ENCODE measurements around the gene THOC6.
A peak's percentile ranks its signal among the peaks of the same experiment; 100 is the strongest.

Gene THOC6

GRCh38 chr16:2986623-2987188 is 37.1 kb upstream of the THOC6 start:
- TF ChIP-seq, protein P1, sequence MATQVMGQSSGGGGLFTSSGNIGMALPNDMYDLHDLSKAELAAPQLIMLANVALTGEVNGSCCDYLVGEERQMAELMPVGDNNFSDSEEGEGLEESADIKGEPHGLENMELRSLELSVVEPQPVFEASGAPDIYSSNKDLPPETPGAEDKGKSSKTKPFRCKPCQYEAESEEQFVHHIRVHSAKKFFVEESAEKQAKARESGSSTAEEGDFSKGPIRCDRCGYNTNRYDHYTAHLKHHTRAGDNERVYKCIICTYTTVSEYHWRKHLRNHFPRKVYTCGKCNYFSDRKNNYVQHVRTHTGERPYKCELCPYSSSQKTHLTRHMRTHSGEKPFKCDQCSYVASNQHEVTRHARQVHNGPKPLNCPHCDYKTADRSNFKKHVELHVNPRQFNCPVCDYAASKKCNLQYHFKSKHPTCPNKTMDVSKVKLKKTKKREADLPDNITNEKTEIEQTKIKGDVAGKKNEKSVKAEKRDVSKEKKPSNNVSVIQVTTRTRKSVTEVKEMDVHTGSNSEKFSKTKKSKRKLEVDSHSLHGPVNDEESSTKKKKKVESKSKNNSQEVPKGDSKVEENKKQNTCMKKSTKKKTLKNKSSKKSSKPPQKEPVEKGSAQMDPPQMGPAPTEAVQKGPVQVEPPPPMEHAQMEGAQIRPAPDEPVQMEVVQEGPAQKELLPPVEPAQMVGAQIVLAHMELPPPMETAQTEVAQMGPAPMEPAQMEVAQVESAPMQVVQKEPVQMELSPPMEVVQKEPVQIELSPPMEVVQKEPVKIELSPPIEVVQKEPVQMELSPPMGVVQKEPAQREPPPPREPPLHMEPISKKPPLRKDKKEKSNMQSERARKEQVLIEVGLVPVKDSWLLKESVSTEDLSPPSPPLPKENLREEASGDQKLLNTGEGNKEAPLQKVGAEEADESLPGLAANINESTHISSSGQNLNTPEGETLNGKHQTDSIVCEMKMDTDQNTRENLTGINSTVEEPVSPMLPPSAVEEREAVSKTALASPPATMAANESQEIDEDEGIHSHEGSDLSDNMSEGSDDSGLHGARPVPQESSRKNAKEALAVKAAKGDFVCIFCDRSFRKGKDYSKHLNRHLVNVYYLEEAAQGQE (IDR thresholded peaks at IDR 0.05; ENCODE audit: low read depth): no peak
- TF ChIP-seq TAF1 (IDR thresholded peaks at IDR 0.05; ENCODE audit: low read depth): no peak
- TF ChIP-seq TCF12 (IDR thresholded peaks at IDR 0.05; ENCODE audit: low read depth): no peak
- no peak for TF ChIP-seq FOXM1 (IDR thresholded peaks at IDR 0.05; ENCODE audit: borderline replicate concordance, low read depth)
- TF ChIP-seq MAX (IDR thresholded peaks at IDR 0.05): no peak
- TF ChIP-seq YY1 (IDR thresholded peaks at IDR 0.05; ENCODE audit: low read depth): no peak
- TF ChIP-seq TEAD4 (IDR thresholded peaks at IDR 0.05): no peak
- TF ChIP-seq EP300 (IDR thresholded peaks at IDR 0.05; ENCODE audit: borderline replicate concordance): no peak
- no peak for TF ChIP-seq RAD21 (IDR thresholded peaks at IDR 0.05; ENCODE audit: low read depth)

DNA sequence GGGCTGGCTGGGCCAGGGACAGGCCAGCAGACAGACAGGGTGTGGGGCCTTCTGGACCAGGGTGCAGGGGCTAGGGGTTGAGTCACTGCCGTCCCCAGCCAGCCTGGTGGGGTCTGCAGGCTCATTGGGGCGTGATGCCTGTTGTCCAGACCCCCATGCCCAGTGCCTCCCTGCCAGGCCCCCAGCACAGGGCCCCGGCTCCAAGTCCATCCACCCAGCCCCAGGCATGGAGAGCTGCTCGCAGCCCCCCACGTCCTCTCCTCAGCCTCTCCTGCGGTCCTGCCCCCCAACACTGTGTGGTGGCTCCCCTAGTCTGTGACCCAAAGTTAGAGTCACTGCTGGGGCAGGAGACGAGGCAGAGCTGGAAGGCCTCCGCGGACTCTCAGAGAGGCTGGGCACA is 36.5 kb upstream of the THOC6 start:
- TF ChIP-seq MAX (IDR thresholded peaks at IDR 0.05) (no peak), TAF1 (IDR thresholded peaks at IDR 0.05; ENCODE audit: low read depth) (no peak), CEBPB (IDR thresholded peaks at IDR 0.05) (no peak), NFIC (IDR thresholded peaks at IDR 0.05) (no peak), ZBTB7A (IDR thresholded peaks at IDR 0.05; ENCODE audit: low read depth) (no peak), TEAD4 (IDR thresholded peaks at IDR 0.05) (no peak), YY1 (IDR thresholded peaks at IDR 0.05; ENCODE audit: low read depth) (no peak), TCF12 (IDR thresholded peaks at IDR 0.05; ENCODE audit: low read depth) (no peak), EP300 (IDR thresholded peaks at IDR 0.05; ENCODE audit: borderline replicate concordance) (no peak), EGR1 (IDR thresholded peaks at IDR 0.05) (no peak), CREB1 (IDR thresholded peaks at IDR 0.05; ENCODE audit: low read depth) (no peak), RAD21 (IDR thresholded peaks at IDR 0.05; ENCODE audit: low read depth) (no peak)
- TF ChIP-seq, protein P1 (IDR thresholded peaks at IDR 0.05; ENCODE audit: low read depth): no peak
- TF ChIP-seq, protein P2, sequence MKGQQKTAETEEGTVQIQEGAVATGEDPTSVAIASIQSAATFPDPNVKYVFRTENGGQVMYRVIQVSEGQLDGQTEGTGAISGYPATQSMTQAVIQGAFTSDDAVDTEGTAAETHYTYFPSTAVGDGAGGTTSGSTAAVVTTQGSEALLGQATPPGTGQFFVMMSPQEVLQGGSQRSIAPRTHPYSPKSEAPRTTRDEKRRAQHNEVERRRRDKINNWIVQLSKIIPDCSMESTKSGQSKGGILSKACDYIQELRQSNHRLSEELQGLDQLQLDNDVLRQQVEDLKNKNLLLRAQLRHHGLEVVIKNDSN (IDR thresholded peaks at IDR 0.05): no peak

GRCh38 chr16:2987833-2988232 is 36.0 kb upstream of the THOC6 start:
- TF ChIP-seq TEAD4 (IDR thresholded peaks at IDR 0.05): no peak
- TF ChIP-seq TCF12 (IDR thresholded peaks at IDR 0.05; ENCODE audit: low read depth): no peak; the same call in none of the 2 replicates
- TF ChIP-seq CREB1 (IDR thresholded peaks at IDR 0.05; ENCODE audit: low read depth): no peak
- peak; percentile 73 for TF ChIP-seq ZBTB7A (IDR thresholded peaks at IDR 0.05; ENCODE audit: low read depth)
- TF ChIP-seq CEBPB (IDR thresholded peaks at IDR 0.05): no peak
- no peak for TF ChIP-seq EGR1 (IDR thresholded peaks at IDR 0.05)
- TF ChIP-seq MAX (IDR thresholded peaks at IDR 0.05): peak; percentile 39; the same call in 1 of the 2 replicates
- TF ChIP-seq FOXM1 (IDR thresholded peaks at IDR 0.05; ENCODE audit: borderline replicate concordance, low read depth): no peak
- TF ChIP-seq YY1 (IDR thresholded peaks at IDR 0.05; ENCODE audit: low read depth): no peak
- no peak; the same call in 1 of the 2 replicates for TF ChIP-seq EP300 (IDR thresholded peaks at IDR 0.05; ENCODE audit: borderline replicate concordance)
- TF ChIP-seq RAD21 (IDR thresholded peaks at IDR 0.05; ENCODE audit: low read depth): no peak
- TF ChIP-seq NFIC (IDR thresholded peaks at IDR 0.05): peak; percentile 83
- TF ChIP-seq TAF1 (IDR thresholded peaks at IDR 0.05; ENCODE audit: low read depth): no peak
- TF ChIP-seq, protein P2 (IDR thresholded peaks at IDR 0.05): no peak
- TF ChIP-seq, protein P1 (IDR thresholded peaks at IDR 0.05; ENCODE audit: low read depth): no peak

DNA sequence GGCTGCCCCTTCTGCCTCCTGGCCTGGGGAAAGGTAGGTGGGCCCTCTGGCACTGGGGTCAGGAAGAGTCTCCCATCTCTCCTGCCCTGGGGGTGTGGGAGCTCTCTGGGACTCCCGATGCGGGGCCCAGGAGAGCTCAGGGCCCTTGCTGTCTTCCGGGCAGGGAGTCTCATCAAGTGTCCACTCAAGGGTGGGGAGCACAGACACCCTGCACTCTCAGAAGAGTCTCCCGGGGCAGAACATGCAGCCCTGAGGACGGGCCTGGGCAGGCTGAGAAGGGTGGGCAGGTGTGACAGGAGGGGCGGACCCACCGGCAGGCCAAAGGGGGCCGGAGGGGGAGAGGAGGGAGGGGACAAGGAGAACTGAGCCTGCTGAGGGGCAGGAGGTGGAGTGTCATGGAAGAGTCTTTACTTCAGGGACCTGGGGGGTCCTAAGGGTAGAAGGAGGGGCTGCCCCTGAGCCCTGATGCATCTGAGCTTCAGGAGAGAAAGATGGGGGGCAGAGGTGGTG is 35.2 kb upstream of the THOC6 start:
- TF ChIP-seq TEAD4 (IDR thresholded peaks at IDR 0.05) (no peak), CREB1 (IDR thresholded peaks at IDR 0.05; ENCODE audit: low read depth) (no peak), YY1 (IDR thresholded peaks at IDR 0.05; ENCODE audit: low read depth) (no peak), EGR1 (IDR thresholded peaks at IDR 0.05) (no peak), TAF1 (IDR thresholded peaks at IDR 0.05; ENCODE audit: low read depth) (no peak), MAX (IDR thresholded peaks at IDR 0.05) (no peak), EP300 (IDR thresholded peaks at IDR 0.05; ENCODE audit: borderline replicate concordance) (no peak), FOXM1 (IDR thresholded peaks at IDR 0.05; ENCODE audit: borderline replicate concordance, low read depth) (no peak), CEBPB (IDR thresholded peaks at IDR 0.05) (no peak), TCF12 (IDR thresholded peaks at IDR 0.05; ENCODE audit: low read depth) (no peak)
- TF ChIP-seq, protein P2 (IDR thresholded peaks at IDR 0.05): no peak

Measured in Ishikawa (cell line).